ENCODE results near the gene ATM.

DNA sequence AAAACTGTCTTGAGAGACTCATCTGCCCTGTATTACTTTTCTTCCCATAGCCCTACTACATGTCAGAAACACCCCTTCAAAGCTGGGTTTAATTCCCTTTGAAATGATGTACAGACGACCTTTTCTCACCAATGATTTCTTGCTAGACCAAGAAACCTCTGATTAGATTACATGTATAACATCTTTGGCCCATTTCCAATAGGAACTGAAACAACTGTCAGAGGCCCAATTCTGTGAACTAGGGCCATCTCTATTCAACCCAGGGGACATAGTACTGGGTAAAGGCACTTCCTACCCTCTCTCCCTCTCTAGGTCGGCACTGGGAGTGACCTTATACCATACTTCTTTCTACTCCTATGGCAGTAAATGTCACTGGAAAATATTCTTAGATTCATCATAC, 19.8 kb upstream of the ATM start:
- TF ChIP-seq, protein P1, sequence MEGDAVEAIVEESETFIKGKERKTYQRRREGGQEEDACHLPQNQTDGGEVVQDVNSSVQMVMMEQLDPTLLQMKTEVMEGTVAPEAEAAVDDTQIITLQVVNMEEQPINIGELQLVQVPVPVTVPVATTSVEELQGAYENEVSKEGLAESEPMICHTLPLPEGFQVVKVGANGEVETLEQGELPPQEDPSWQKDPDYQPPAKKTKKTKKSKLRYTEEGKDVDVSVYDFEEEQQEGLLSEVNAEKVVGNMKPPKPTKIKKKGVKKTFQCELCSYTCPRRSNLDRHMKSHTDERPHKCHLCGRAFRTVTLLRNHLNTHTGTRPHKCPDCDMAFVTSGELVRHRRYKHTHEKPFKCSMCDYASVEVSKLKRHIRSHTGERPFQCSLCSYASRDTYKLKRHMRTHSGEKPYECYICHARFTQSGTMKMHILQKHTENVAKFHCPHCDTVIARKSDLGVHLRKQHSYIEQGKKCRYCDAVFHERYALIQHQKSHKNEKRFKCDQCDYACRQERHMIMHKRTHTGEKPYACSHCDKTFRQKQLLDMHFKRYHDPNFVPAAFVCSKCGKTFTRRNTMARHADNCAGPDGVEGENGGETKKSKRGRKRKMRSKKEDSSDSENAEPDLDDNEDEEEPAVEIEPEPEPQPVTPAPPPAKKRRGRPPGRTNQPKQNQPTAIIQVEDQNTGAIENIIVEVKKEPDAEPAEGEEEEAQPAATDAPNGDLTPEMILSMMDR (conservative IDR thresholded peaks at IDR 0.05 in 1 of 2, IDR thresholded peaks at IDR 0.05 in 1 of 2; ENCODE audit: low read depth in 1 of 2, low read length in 2 of 2), result no peak
- TF ChIP-seq EZH2 (IDR thresholded peaks at IDR 0.05; ENCODE audit: low read length, missing control alignments), result no peak
